ENCODE data around the gene SLC66A2. TPM values are rescaled to one million over a fixed set of nuclear protein-coding genes. Genes with fewer than 3 reads are reported as not detected.

Gene SLC66A2
- total RNA-seq, 1 experiment from 2014 or later, result 19.5 TPM

GRCh38 chr18:79945118-79946042 lies 6.1 kb downstream of the SLC66A2 start:
- Mint-ChIP-seq H3K27ac (ENCODE audit: unreplicated experiment) (no peak overlapping the region), H3K4me1 (ENCODE audit: low read depth, unreplicated experiment) (no peaks in the 10 kb centered on the region), H3K9me3 (ENCODE audit: unreplicated experiment) (no peaks in the 10 kb centered on the region), H3K4me3 (ENCODE audit: unreplicated experiment) (no peak overlapping the region), H3K27me3 (ENCODE audit: insufficient read depth, unreplicated experiment) (no peaks in the 10 kb centered on the region), H3K36me3 (ENCODE audit: insufficient read depth, unreplicated experiment) (peaks cover 5% of the 10 kb centered on the region)
- ChIA-PET CTCF (no interaction called here), POLR2A (no interaction called here)
- Histone ChIP-seq H3K4me1 (peaks cover 5% of the 10 kb centered on the region; the same call in 1 of the 2 replicates), H3K36me3 (ENCODE audit: control insufficient read depth, insufficient read depth, low read length) (no peaks in the 10 kb centered on the region), H3K9me3 (no peaks in the 10 kb centered on the region), H3K27me3 (replicated peaks; ENCODE audit: control insufficient read depth, insufficient read depth, low read length) (no peaks in the 10 kb centered on the region), H3K4me3 (ENCODE audit: low read depth, low read length) (no peak overlapping the region)
- TF ChIP-seq, protein P1, sequence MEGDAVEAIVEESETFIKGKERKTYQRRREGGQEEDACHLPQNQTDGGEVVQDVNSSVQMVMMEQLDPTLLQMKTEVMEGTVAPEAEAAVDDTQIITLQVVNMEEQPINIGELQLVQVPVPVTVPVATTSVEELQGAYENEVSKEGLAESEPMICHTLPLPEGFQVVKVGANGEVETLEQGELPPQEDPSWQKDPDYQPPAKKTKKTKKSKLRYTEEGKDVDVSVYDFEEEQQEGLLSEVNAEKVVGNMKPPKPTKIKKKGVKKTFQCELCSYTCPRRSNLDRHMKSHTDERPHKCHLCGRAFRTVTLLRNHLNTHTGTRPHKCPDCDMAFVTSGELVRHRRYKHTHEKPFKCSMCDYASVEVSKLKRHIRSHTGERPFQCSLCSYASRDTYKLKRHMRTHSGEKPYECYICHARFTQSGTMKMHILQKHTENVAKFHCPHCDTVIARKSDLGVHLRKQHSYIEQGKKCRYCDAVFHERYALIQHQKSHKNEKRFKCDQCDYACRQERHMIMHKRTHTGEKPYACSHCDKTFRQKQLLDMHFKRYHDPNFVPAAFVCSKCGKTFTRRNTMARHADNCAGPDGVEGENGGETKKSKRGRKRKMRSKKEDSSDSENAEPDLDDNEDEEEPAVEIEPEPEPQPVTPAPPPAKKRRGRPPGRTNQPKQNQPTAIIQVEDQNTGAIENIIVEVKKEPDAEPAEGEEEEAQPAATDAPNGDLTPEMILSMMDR (IDR thresholded peaks at IDR 0.05; ENCODE audit: insufficient read depth in 1 of 2, low read depth in 1 of 2, low read length in 1 of 2, severe bottlenecking in 1 of 2, unreplicated experiment in 1 of 2), result no peak
- no TSS peak for BruUV-seq (replicated peaks)
- DNase-seq, result no peak
- intact Hi-C loops (cut with micrococcal nuclease; ENCODE audit: unreplicated experiment), result no loop called here

- DNase-seq, result no peak
- ChIA-PET CTCF (no interaction called here), POLR2A (interaction anchor here (0.5 kb wide), 1 partner anchor 9 kb away, joined by 3 read pairs; no protein-coding TSS in a partner anchor)
- no peaks in the 10 kb centered on the region for H3K9me3 Mint-ChIP-seq (ENCODE audit: unreplicated experiment)
- no TSS peak for BruUV-seq (replicated peaks)
- Histone ChIP-seq H3K27me3 (replicated peaks; ENCODE audit: control insufficient read depth, insufficient read depth, low read length) (no peaks in the 10 kb centered on the region), H3K4me3 (ENCODE audit: low read depth, low read length) (no peak overlapping the region), H3K4me1 (peaks cover 5% of the 10 kb centered on the region; the same call in 1 of the 2 replicates), H3K36me3 (ENCODE audit: control insufficient read depth, insufficient read depth, low read length) (no peaks in the 10 kb centered on the region), H3K9me3 (no peaks in the 10 kb centered on the region)
- H3K36me3 Mint-ChIP-seq (ENCODE audit: insufficient read depth, unreplicated experiment), result peaks cover 5% of the 10 kb centered on the region
- H3K27me3 Mint-ChIP-seq (ENCODE audit: insufficient read depth, unreplicated experiment), result no peaks in the 10 kb centered on the region
- TF ChIP-seq, protein P1 (IDR thresholded peaks at IDR 0.05; ENCODE audit: insufficient read depth in 1 of 2, low read depth in 1 of 2, low read length in 1 of 2, severe bottlenecking in 1 of 2, unreplicated experiment in 1 of 2), result no peak
- H3K27ac Mint-ChIP-seq (ENCODE audit: unreplicated experiment), result no peak overlapping the region
- H3K4me3 Mint-ChIP-seq (ENCODE audit: unreplicated experiment), result no peak overlapping the region
- no peaks in the 10 kb centered on the region for H3K4me1 Mint-ChIP-seq (ENCODE audit: low read depth, unreplicated experiment)
- intact Hi-C loops (cut with micrococcal nuclease; ENCODE audit: unreplicated experiment), result no loop called here
Observed at GRCh38 chr18:79944746-79945117, 6.7 kb downstream of the SLC66A2 start.

- no peaks in the 10 kb centered on the region for H3K36me3 ChIP-seq (ENCODE audit: control insufficient read depth, insufficient read depth, low read length)
- Mint-ChIP-seq H3K4me3 (ENCODE audit: unreplicated experiment) (no peak overlapping the region), H3K36me3 (ENCODE audit: insufficient read depth, unreplicated experiment) (peaks cover 5% of the 10 kb centered on the region), H3K27me3 (ENCODE audit: insufficient read depth, unreplicated experiment) (no peaks in the 10 kb centered on the region), H3K4me1 (ENCODE audit: low read depth, unreplicated experiment) (no peaks in the 10 kb centered on the region), H3K9me3 (ENCODE audit: unreplicated experiment) (no peaks in the 10 kb centered on the region), H3K27ac (ENCODE audit: unreplicated experiment) (no peak overlapping the region)
- intact Hi-C loops (cut with micrococcal nuclease; ENCODE audit: unreplicated experiment), result no loop called here
- DNase-seq, result no peak
- CTCF ChIA-PET, result no interaction called here
- TF ChIP-seq, protein P1 (IDR thresholded peaks at IDR 0.05; ENCODE audit: insufficient read depth in 1 of 2, low read depth in 1 of 2, low read length in 1 of 2, severe bottlenecking in 1 of 2, unreplicated experiment in 1 of 2), result no peak
- H3K4me1 ChIP-seq, result peaks cover 5% of the 10 kb centered on the region; the same call in 1 of the 2 replicates
- POLR2A ChIA-PET, result interaction anchor here (0.5 kb wide), 1 partner anchor 10 kb away, joined by 3 read pairs; no protein-coding TSS in a partner anchor
- no peaks in the 10 kb centered on the region for H3K27me3 ChIP-seq (replicated peaks; ENCODE audit: control insufficient read depth, insufficient read depth, low read length)
- H3K9me3 ChIP-seq, result no peaks in the 10 kb centered on the region
- BruUV-seq (replicated peaks), result no TSS peak
- no peak overlapping the region for H3K4me3 ChIP-seq (ENCODE audit: low read depth, low read length)
Observed at GRCh38 chr18:79944126-79944731, 7.2 kb downstream of the SLC66A2 start.
